K562 (cell line): ENCODE measurements around the gene KCNN3.

Source experiments
- EGR1 ChIP-seq: fragments of 450-650 bp; conservative IDR thresholded peaks from 2 replicates; pipeline ENCODE4 v1.6.1; 2017; ENCODE audit warnings: mild to moderate bottlenecking
- NFE2L1 ChIP-seq: fragments of 450-650 bp; IDR thresholded peaks from 2 replicates; pipeline ENCODE4 v1.6.1; 2016; ENCODE audit warnings: missing genetic modification characterization, low read depth, mild to moderate bottlenecking, missing compliant biosample characterization, moderate library complexity, borderline replicate concordance
- ZNF24 ChIP-seq: fragments of 450-650 bp; IDR thresholded peaks from 2 replicates; pipeline ENCODE4 v1.6.1; 2016

GRCh38 chr1:154821083-154821482, 49.0 kb downstream of the KCNN3 start:
- no peak for TF ChIP-seq NFE2L1 (tag)
- no peak for TF ChIP-seq EGR1
- TF ChIP-seq ZNF24: no peak
